HG03575 (cell line): ENCODE data around the gene CARMIL1.

ENCODE experiments used
- ATAC-seq: cut with Tn5 transposase; IDR thresholded peaks from one replicate; pipeline ENCODE4 v1.9.1; 2021; ENCODE audit not compliant: unreplicated experiment, insufficient number of reproducible peaks, low FRiP score; ENCODE audit errors: extremely low read depth

CARMIL1 gene

DNA sequence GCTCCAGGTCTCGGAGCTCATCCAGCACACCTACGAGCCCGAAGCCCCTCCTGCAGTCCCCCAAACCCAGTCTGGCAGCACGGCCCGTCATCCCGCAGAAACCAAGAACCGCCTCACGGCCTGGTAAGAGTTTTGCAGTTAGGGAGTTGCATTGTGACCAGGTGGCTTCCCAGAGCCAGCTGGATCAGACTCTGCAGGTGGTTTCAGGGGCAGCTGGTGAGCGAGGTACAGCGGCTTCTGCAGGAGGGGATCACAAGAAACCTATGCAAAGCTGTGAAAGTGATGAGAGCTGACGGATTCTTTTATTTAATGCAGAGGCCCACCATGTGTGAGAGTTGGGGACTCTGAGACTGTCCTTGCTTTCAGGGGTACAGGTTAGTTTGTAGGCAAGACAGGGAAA lies 327.0 kb downstream of the CARMIL1 start:
- ATAC-seq: no peak

- no peak for ATAC-seq
These were observed 329.5 kb downstream of the CARMIL1 start for GRCh38 chr6:25608558-25609174.

DNA sequence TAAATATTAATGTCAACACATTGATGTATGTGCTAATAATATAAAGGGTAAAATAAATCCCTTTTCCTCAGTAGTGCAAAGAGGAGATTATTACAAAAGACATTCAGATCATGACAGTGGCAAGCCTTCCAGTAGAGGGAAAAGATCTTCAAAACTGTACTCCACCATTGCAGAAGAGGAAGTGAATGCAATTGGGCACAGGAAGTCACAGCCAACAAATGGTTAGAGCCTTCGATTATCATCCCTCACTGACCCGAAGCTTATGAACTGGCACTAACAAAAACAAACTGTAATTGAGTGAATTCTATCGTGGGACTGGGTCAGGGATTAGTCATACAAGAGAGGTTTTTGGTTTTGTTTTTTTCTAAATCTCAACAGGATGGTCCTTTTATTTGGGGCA lies 333.5 kb downstream of the CARMIL1 start:
- no peak for ATAC-seq

DNA sequence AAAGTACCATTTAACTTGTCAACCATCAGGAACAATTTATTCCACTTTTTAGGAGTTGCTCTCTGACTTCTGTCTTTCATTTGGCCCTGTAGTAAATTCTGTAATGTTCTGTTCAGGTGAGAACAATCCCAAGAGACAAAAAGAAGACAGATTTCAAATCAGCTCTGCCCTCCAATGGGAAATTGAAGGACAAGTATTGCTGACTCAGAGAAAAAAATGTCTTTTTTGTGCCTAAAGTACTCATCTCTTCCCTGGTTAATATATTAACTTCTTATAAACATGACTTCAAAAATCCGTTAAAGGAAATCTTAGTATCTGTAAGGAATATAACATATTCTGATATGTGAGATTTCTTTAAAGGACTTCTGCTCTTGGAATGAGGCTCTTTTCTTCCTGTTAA lies 334.2 kb downstream of the CARMIL1 start:
- no peak for ATAC-seq

DNA sequence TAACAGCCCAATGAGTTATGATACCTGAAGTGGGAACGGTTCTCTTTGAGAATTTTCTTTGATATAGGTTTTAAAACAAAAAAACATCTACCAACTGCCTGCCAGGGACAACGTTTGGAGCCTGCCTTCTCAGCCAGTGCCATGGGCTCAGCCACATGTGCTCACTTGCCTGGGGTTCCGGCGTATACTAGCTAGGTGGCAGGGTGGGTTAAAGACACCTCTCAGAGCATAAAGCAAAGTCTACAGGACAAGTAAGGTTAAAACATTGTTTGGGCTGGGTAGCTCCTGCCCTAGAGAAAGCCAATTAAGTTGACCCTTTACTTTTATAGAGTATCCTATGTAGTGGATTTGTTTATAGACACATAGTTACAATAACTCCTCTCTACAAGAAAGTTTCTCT lies 334.9 kb downstream of the CARMIL1 start:
- ATAC-seq: no peak

DNA sequence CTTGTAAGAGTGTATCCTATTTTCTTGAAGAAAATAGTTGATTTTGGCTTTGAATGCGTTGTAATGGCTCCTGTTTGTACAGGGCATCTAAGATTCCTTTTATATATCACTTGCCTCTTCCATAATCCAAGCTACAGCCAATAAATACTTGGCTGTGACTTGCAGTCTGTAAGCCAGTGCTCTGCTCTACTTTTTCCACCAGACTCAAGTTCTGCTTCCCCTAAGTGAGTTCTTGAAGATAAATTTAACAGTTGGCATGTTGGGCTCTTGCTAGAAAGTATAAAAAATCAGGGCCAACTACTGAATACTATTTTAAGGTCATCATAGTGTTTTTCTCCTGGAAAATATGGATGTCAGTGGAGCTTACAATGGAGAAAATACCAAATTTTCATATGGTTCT lies 336.3 kb downstream of the CARMIL1 start:
- no peak for ATAC-seq

GRCh38 chr6:25617997-25618396 lies 338.8 kb downstream of the CARMIL1 start:
- no peak for ATAC-seq

GRCh38 chr6:25619217-25619616 lies 340.0 kb downstream of the CARMIL1 start:
- ATAC-seq: no peak

DNA sequence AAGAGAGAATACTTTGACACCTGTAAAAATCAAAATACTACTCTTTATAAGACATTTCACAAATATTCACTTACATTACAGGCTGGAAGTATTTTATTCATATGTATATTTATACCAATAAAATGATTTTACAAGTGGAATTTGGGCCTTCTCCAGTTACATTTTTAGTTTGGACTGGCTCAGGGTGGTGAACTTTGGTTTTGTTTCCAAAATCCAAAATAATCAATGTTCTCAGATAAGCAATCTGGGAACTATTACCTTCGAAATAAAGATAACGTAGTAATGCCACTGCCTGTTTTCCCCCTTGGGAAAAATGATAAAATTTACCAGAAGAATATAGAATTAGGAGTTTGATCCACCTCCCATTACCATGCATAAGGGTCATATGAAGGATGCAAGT lies 341.2 kb downstream of the CARMIL1 start:
- ATAC-seq: no peak

DNA sequence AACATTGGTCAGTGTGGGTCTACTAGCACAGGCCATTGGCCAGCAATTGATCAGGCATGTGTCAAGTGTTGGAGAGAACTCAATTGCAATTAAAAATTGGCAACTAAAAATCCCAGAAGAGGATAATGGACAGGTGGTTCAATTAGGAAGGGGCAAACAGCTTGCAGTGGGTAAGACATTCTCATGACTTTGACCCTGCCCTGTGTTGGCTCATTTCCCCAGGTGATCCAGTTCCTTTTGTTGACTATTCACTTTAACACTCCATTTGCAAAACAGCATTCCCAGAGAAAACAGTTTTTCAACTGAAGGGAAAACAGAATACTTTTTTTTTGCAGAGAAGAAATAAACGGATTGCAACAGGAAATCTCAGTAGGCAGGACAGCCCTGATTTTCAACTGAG lies 343.9 kb downstream of the CARMIL1 start:
- no peak for ATAC-seq

- no peak for ATAC-seq
These were observed 344.7 kb downstream of the CARMIL1 start for GRCh38 chr6:25623879-25624278.

DNA sequence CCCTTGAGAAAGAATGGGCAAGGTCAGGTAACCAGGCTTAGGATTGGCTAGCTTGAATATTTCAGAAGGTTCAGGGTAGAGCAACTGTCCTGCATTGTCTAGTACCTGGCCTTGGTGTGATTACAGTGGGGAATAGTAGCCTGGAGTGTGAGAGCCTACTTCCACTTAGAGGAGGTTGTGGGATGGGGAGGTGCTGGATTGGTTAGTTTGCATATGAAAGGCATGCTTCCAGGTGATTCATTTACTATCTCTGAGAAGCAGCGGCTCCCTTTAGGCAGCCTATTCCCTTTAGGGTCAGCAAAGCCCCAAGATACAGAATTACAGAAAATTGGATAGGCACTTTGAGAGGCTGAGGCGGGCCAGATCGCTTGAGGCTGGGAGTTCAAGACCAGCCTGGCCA lies 347.8 kb downstream of the CARMIL1 start:
- no peak for ATAC-seq

DNA sequence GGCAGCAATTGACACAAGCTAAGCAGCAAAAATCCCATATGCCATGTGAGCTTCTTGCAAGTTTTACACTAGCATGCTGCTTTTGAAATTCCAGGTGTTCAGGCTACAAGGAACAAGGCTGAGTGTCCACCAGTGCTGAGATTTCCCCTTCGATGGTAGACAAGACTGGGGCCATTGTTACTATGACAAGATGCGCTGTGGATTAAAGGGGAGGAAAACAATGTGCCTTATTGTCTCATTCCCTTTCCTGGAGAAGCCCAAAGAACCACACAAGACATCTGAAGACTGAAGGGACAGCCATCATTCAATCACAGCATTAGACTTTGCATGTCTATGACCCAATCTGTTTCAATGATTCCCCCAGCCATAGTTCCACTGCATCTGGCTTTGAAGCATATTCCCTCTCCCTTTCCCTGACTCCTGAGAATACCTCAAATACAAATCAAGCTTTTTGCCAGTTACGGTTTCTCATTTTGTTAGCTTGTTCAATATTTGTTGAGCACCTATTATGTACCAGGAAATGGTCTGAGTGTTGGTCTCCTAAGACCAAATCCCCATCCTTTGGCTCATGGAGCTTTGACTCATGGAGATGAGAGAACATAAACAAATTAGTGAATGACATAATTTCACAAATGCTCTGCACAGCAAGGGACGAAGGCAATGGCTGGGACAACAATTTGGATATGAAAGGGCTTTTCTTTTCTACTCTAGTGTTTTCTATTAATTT lies 349.5 kb downstream of the CARMIL1 start:
- ATAC-seq: no peak

- no peak for ATAC-seq
These were observed 350.0 kb downstream of the CARMIL1 start for GRCh38 chr6:25629198-25629576.

DNA sequence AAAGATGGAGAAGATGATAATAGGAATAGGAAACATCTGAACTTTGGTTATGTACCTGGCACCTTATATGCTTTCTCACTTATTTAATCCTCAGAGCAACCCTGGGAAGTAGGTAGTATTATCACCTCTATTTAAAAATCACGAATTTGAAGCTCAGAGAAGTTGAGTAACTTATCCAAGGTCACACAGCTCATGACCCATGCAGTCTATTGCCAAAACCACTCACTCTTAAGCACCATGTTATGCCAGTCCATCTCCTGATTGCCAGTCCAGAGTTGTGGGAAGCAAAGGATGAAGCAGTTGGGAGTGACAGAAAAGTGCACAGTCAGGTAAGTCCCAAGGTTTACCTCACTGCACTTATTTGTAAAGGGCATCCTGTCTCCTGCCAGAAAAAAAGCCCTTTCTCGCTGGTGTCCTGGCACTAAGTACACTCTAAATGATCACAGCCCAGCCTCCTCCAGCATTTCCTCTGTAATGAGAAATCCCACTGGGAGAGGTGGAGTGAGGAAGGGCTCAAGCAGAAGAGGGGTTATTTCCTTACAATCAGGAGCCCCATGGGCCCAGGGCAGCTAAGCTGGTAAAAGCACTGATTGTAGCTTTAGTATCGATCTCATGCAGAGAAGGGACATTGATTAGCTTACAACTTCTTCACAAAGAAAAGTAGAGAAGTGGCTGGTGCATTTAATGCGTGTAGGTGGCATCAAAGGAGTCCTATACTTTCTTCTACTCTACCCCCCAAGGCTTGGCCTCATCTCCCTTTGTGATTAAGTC lies 351.5 kb downstream of the CARMIL1 start:
- no peak for ATAC-seq

- ATAC-seq: no peak
These were observed 356.7 kb downstream of the CARMIL1 start for GRCh38 chr6:25635886-25636317.

- no peak for ATAC-seq
These were observed 358.0 kb downstream of the CARMIL1 start for GRCh38 chr6:25637211-25637610.

DNA sequence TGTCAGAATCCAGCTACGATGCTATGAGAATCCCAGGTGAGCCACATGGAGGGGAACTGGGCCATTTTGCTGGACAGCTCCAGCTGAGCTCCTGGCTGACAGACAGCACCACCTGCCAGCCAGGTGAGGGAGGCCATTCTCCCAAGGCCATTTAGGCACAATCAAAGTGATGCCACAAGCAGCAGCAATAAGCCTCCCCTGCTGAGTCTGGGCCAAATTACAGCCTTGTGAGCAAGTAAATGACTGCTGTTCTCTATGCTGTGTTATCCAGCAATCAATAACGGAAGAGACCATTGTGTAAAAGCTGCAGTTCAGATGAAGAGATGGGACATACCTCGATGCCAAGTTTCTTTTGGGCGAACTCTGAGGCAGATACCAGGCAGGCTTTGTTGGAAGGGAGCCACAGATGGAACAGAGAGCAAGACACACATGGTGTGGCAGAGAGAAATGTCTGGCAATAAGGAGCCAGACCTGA lies 358.8 kb downstream of the CARMIL1 start:
- no peak for ATAC-seq

- ATAC-seq: no peak
These were observed 360.5 kb downstream of the CARMIL1 start for GRCh38 chr6:25639653-25640052.

- no peak for ATAC-seq
These were observed 361.3 kb downstream of the CARMIL1 start for GRCh38 chr6:25640446-25640845.
